Esophagus squamous epithelium (tissue), 5 donors: ENCODE measurements around the gene DCC. TPM values are rescaled to one million over a fixed set of nuclear protein-coding genes. Genes with fewer than 3 reads are reported as not detected.
"Not testable (repeated sequence)": the region's sequence is repeated elsewhere in the genome, so short reads cannot be mapped to it uniquely, and the experiment has no call there.

Source experiments
- DNase-seq: peaks from one replicate; lab custom pipeline; 2025; lab: John Stamatoyannopoulos, UW
- H3K27ac ChIP-seq, 4 donors: fragments of 200-600 bp; sonication (generic); one replicate each; pipeline ENCODE4 v1.5.1; 2016 to 2019; ENCODE audit warnings: mild to moderate bottlenecking in 1 of 4
- H3K27me3 ChIP-seq, 4 donors: fragments of 200-600 bp; sonication (generic); 1 replicate in 3 of 4; 2 replicates in 1 of 4; pipeline versions ENCODE4 v1.5.1 to v1.6.0; 2017 to 2021; ENCODE audit warnings: antibody characterized with exemption in 1 of 4
- H3K36me3 ChIP-seq, 3 donors: fragments of 200-600 bp; sonication (generic); one replicate each; pipeline ENCODE4 v1.5.1; 2016 to 2019
- H3K4me1 ChIP-seq, 3 donors: fragments of 200-600 bp; sonication (generic); one replicate each; pipeline ENCODE4 v1.5.1; 2017 to 2019
- H3K4me3 ChIP-seq, 4 donors: fragments of 200-600 bp; sonication (generic); 1 replicate in 3 of 4; 2 replicates in 1 of 4; pipeline ENCODE4 v1.5.1; 2016 to 2019; ENCODE audit warnings: mild to moderate bottlenecking in 2 of 4, moderate library complexity in 1 of 4
- H3K9me3 ChIP-seq, 3 donors: fragments of 200-600 bp; sonication (generic); one replicate each; pipeline ENCODE4 v1.5.1; 2016 to 2019
- CTCF ChIP-seq, 6 experiments: fragments of 450-650 bp in 4 of 6; fragments of 200-600 bp in 2 of 6; sonication (generic) in 2 of 6; IDR thresholded peaks; one replicate each; pipeline ENCODE4 v1.5.1; 2016 to 2019; ENCODE audit warnings: antibody characterized with exemption in 6 of 6, mild to moderate bottlenecking in 4 of 6, moderate library complexity in 4 of 6
- POLR2A ChIP-seq, 4 donors: fragments of 450-650 bp; IDR thresholded peaks; one replicate each; pipeline ENCODE4 v1.6.1; 2017; ENCODE audit warnings: antibody characterized with exemption in 4 of 4, mild to moderate bottlenecking in 4 of 4, moderate library complexity in 3 of 4
- WGBS, 2 donors: methylation state at CpG; one replicate each; pipeline ENCODE4 v1.1.5; 2018; 5-methylcytosine and 5-hydroxymethylcytosine counted together
- intact Hi-C: fragments of 100-400 bp; cut with DNase I; formaldehyde crosslinking; loops from one replicate; pipeline ENCODE4 v1.15.0; 2022
- total RNA-seq, 4 donors: library from RNA; depleted of rRNA; stranded (reverse); fragments of >200 nt; gene quantifications; one replicate each; pipeline ENCODE4 v1.1.0, GENCODE V29; 2016
- donor health status: DM: yes; HTN: yes; CAD: no.

Gene DCC
- total RNA-seq, 4 donors from 2014 or later = 0.06 to 0.95 TPM; not detected in 2

DNA sequence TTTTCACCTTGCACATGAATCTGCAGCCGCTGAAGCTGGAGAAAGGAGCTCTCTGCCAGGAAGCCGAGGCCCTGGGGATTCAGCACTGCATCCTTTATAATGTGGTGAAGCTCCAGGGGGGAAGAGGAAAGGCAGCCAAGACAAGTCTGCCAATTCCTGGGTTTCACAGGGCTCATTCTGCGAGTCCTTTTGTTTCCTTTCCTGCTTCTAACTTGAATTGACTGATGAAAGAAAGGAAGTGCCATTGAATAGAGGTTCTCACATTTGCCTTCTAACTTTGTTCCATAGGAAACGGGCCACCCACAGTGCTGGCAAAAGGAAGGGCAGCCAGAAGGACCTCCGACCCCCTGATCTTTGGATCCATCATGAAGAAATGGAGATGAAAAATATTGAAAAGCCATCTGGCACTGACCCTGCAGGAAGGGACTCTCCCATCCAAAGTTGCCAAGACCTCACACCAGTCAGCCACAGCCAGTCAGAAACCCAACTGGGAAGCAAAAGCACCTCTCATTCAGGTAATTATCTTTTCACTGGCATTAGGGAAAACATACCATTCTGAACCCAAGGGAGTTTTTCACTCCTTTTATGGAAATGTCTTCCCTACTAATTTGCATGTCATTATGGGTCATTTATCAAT, 1119.1 kb downstream of the DCC start:
- Histone ChIP-seq H3K4me1 (peaks cover 0 to 8% (median 0%) of the 10 kb centered on the region in 3 donors), H3K36me3 (no peaks in the 10 kb centered on the region), H3K9me3 (no peaks in the 10 kb centered on the region), H3K27me3 (no peaks in the 10 kb centered on the region), H3K4me3 (no peak overlapping the region), H3K27ac (no peak overlapping the region)
- WGBS, 2 donors = 20 to 36% methylated on average over 3 to 5 of the region's 5 CpGs
- DNase-seq = no peak
- intact Hi-C loops = no loop called here
- no peak for TF ChIP-seq CTCF (IDR thresholded peaks at IDR 0.05)
- no peak for TF ChIP-seq POLR2A (IDR thresholded peaks at IDR 0.05)

- Histone ChIP-seq H3K4me1 (no peaks in the 10 kb centered on the region), H3K27ac (no peak overlapping the region), H3K27me3 (no peaks in the 10 kb centered on the region), H3K9me3 (peaks cover 0 to 5% (median 0%) of the 10 kb centered on the region in 3 donors), H3K36me3 (no peaks in the 10 kb centered on the region), H3K4me3 (no peak overlapping the region)
- 81 to 91% methylated on average over 5 of the region's 5 CpGs for WGBS, 2 donors
- DNase-seq = no peak
- TF ChIP-seq CTCF (IDR thresholded peaks at IDR 0.05) = no peak
- no peak for TF ChIP-seq POLR2A (IDR thresholded peaks at IDR 0.05)
- intact Hi-C loops = no loop called here
Measured at GRCh38 chr18:53467756-53468155, 1127.8 kb downstream of the DCC start.

- H3K36me3 ChIP-seq, H3K27me3 ChIP-seq, DNase-seq, H3K27ac ChIP-seq, H3K4me1 ChIP-seq, H3K4me3 ChIP-seq, H3K9me3 ChIP-seq, intact Hi-C loops: not testable (repeated sequence)
- WGBS, 2 donors = 80 to 89% methylated on average over 2 of the region's 2 CpGs
Measured at GRCh38 chr18:53468173-53468572, 1128.2 kb downstream of the DCC start.

- Histone ChIP-seq H3K4me3 (no peak overlapping the region), H3K4me1 (no peaks in the 10 kb centered on the region), H3K27ac (no peak overlapping the region), H3K27me3 (no peaks in the 10 kb centered on the region), H3K36me3 (no peaks in the 10 kb centered on the region), H3K9me3 (peaks cover 0 to 14% (median 3%) of the 10 kb centered on the region in 3 donors)
- no peak for DNase-seq
- intact Hi-C loops = no loop called here
- WGBS, 2 donors = 30 to 33% methylated on average over 2 of the region's 2 CpGs
- TF ChIP-seq POLR2A (IDR thresholded peaks at IDR 0.05) = no peak
- no peak for TF ChIP-seq CTCF (IDR thresholded peaks at IDR 0.05)
Measured at GRCh38 chr18:53472546-53472945, 1132.5 kb downstream of the DCC start.

DNA sequence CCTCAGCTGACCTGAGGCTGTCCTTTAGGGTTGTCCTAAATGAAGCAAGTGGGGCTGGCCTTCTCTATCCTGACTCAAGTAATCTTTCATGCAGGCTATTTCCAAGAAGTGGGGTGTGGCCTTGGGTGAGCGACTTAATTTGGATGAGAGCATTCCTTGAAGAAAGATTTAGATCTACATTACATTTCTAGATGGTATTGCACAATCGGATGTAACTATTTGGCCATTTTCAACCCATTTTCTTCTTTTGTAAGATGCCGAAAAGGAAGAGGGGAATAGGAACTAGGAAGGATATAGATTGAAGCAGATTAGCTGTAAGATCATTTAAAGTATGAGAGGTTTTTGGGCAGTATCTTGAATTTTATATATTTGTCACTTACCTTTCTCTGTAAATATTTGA, 1138.2 kb downstream of the DCC start:
- WGBS, 2 donors = 75 to 81% methylated on average over 3 of the region's 3 CpGs
- no peak overlapping the region for H3K4me3 ChIP-seq
- intact Hi-C loops = no loop called here
- H3K9me3 ChIP-seq = peaks cover 0 to 14% (median 0%) of the 10 kb centered on the region in 3 donors
- no peaks in the 10 kb centered on the region for H3K36me3 ChIP-seq
- H3K27ac ChIP-seq = no peak overlapping the region
- no peak for TF ChIP-seq CTCF (IDR thresholded peaks at IDR 0.05)
- TF ChIP-seq POLR2A (IDR thresholded peaks at IDR 0.05) = no peak
- no peaks in the 10 kb centered on the region for H3K4me1 ChIP-seq
- no peak for DNase-seq
- H3K27me3 ChIP-seq = no peaks in the 10 kb centered on the region
